GM21423 (cell line): ENCODE measurements around the gene RNF220.
"Not testable (repeated sequence)": the region's sequence is repeated elsewhere in the genome, so short reads cannot be mapped to it uniquely, and the experiment has no call there.

Experiments
- ATAC-seq: cut with Tn5 transposase; IDR thresholded peaks from one replicate; pipeline ENCODE4 v1.9.1; 2021; ENCODE audit warnings: mild to moderate bottlenecking, moderate library complexity; ENCODE audit not compliant: unreplicated experiment

Gene RNF220

DNA sequence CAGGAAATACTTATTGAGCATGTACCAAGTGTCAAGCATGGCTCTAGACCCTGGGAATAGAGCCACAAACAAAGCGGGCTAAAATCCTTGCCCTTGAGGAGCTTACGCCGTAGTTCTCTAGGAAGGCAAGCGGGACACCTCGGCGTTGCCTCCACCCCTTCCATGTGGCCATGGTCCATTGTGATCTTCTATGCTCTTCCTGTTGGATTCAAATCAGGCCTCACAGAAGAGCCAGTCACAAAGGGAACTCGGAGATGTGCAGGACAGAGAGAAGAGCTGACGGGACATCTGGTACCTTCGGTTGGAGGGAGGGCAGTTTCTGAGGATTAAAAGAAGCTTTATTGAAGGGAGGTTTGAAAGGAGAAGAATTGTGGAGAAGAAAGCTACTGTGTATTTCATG lies 139.9 kb downstream of the RNF220 start:
- ATAC-seq = no peak

DNA sequence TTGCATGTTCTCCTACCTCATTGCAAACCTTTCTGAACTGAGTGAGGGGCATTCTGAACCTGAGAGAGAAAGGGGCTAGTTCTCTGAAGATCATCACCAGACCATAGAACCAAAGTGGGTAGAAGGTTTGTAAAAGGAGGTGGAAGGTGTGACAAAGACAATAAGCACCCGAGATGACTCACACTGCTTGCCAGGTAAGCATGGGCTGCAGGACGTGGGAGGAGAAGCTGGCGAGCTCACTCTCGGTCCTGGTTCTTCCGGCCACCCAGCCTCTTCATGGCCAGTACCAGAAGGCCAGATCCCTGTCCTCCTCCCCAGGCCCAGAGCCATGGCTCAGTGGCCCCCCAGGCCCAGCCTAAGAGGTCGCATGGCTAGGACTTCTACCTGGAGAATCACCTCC lies 140.9 kb downstream of the RNF220 start:
- ATAC-seq = no peak

DNA sequence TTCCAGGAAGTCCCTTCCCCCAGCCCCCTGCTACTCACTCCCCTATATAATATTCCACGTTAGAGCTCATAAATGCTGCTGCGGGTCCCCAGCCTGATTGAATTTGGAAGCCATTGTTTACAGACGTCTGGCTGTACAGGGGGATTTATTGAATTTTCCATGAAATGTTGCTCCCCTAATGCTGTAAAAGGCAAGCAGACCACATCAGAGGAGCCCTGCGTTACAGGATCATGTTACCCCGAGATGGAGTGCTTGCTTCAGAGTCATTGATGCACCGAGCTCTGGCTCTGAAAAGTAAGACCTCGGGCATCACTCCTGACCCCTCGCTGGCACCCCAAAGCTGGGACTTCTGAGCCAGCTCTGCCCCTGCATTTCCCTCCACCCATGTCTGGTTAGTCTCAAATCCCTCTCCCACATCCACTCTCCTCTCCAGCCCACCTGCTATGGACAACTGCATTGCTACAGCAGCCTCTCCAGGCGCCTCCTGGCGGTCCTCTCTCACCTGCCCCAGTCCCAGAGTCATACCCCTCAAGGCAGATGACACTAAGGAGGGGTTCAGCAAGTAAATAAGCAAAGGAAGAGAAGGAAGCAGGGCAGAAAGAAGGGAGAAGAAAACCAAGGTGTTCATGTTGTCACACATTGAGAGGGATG lies 141.5 kb downstream of the RNF220 start:
- ATAC-seq = no peak

GRCh38 chr1:44547361-44547760 lies 142.3 kb downstream of the RNF220 start:
- ATAC-seq = no peak

DNA sequence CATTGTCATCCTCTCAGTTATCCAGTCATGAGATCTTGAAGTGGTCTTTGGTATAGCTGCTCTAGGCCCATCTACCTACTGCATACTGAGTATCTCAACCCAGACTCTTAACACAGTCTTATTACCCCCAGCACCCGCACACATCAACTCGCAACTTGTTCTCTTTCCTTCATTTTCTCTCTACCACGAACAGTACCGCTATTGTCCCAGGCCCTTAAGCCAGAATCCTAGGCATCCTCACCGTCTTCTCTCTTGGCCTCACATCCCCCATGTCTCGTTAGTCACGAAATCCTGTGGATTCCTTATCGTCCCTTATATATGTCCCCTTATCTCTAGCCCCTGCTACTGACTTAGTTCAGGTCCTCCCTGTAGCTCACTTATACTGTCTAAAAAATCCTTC lies 142.8 kb downstream of the RNF220 start:
- no peak for ATAC-seq

DNA sequence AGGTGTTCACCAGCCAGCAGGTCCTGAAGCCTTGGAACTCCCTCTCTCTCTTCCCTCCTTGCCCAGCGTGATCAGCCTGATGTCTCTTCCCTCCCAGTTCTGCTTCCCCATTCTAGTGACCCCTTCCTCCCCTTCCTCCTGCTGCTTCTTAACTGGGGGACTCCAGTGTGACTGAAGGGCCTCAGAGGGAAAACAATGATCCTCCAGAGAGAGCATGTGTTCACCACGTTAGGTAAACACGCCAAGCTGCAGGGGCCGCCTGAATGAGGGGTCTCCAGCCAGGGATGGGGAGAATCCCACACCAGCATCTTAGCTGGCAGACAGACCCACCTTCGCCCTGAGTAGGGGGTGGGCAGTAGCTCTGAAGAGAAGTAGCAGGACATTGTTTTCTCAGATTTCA lies 144.5 kb downstream of the RNF220 start:
- ATAC-seq = no peak

GRCh38 chr1:44553127-44553758 lies 148.2 kb downstream of the RNF220 start:
- no peak for ATAC-seq

DNA sequence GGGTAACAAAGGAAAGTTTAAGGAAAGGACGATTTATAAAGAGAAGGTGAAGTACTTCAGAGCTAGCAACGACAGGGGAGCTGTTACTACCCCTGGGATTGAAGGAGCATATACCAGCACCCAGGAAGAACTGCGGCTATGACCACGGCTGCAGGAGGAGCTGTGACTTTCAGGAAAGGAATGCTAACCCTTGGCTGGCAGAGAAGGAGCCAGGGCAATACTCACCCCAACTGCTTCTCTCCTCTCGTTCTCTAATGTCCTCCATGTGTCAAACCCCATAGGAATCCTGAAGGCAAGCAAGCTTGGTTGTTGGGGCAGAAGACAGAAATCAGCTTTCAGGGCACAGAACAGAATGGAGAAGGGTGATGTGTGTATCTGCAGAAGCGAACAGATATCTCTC lies 148.7 kb downstream of the RNF220 start:
- no peak for ATAC-seq

DNA sequence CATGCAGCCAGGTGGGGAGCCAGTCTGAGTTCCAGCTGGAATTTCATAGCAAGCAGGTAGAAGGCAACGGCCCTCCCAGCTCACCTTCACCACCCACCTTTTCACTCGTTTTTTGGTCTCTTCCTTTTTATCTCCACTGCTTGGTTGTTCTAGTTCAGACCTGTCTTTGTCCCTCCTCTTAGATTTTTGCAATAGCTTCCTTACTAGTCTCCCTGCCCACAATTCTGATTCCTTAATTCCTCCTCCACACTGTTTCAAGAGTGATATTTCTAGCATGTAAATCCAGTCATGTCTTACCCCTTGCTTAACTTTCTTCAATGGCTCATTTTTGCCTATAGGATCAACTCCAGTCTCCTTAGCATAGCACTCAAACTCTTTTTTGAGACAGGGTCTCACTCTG lies 149.7 kb downstream of the RNF220 start:
- no peak for ATAC-seq

DNA sequence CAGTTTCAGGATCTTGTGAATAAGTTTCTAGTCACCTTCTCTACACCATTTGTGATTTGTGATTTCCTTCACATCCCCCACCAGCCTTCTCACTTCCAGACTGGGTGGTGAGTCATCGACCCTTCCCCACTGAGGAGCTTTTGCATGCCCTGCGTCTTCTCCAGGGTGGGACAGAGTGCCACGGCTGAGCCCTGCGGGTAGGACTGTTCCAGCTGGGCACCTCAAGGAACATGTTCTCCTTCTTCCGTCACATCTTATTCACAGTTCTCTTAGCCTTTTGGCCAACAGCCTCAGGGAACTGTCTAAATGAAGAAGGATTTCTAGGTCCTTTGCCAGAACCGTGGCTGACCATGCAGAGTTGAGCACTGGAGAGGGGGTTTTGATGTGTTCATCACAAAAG lies 152.7 kb downstream of the RNF220 start:
- no peak for ATAC-seq

DNA sequence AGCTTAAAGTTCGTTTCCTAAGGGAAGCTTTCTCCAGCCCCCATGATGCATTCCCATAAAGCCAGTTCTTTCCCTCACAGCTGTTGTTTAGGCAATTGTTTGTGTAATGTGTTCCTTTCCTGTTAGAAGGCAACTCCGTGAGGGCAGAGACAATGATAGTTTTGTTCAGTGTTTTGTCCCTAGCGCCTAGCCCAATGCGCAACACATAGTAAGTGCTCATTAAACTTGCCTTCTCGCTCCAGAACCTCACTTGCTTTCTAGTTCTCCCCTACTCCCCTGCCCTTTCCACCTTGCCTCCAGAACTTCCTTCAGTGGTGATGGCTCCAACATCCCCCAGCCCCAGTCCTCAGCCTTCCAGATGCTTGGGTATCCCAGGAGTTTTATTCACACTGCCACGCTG lies 153.8 kb downstream of the RNF220 start:
- ATAC-seq = no peak

- no peak for ATAC-seq
Observed at GRCh38 chr1:44559330-44559729, 154.3 kb downstream of the RNF220 start.

DNA sequence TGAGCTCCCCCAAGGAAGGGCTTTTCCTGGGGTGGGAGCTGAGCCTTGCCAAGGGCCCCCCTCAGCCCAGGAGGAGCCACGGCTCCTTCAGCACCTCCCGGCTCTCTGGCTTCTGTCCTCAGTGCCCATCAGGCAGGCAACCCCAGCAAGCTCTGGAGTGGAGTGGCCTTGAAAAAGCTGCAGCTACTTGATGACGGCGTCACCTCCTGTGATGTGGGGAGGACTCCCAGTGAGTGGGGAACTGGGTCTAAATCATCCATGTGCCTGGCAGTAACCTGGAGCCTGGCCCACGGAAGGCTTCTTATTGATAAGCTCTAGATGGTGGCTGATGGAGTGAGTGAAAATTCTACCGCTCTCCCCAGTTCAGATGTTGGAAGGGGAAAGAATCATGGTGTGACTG lies 154.9 kb downstream of the RNF220 start:
- ATAC-seq = no peak

GRCh38 chr1:44560696-44561095 lies 155.6 kb downstream of the RNF220 start:
- not testable (repeated sequence) for ATAC-seq

DNA sequence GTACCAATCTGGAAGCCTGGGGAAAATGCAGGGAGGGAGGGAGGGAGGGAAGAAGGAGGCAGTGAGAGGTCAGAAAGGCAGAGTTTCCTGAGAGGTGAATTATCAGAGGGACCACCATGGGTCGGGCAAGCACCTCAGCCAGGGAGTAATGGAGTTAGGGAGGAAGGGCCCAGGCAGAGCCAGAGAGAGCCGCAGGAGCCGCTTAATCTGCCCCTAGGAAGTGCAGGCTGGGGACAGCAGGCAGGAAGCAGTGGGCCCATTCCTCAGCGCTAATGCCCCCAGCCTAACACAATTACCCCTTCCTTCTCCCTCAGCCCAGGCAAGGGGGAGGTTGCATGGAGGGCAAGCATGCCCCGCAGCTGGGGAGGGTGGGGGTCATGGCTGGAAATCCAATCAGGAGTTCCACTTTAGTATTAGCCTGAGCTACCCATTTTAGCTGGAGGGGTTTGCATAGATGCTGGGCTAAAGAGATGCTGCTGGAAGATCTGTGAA lies 160.2 kb downstream of the RNF220 start:
- ATAC-seq = no peak

DNA sequence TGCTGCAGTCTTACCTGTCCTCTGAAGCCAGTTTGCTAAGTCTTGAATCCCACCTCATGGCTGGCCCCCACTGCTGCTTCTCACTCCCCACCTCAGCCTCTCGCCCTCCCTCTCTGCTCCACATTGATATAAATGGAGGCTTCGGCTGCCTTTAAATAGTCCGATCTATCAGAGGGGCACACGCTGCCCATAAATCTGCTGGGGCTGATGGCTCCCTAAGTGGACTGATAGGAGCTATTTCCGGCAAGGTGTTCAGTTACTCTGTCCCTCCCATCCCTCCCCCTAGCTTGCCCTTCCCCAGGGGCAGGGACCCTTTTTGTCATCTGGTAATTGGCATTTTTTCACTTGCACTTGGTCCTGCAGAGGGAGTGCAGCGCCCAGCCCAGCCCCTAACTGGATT lies 160.8 kb downstream of the RNF220 start:
- no peak for ATAC-seq

GRCh38 chr1:44566281-44567046 lies 161.4 kb downstream of the RNF220 start:
- ATAC-seq = no peak

- ATAC-seq = no peak
Observed at GRCh38 chr1:44568128-44568900, 163.3 kb downstream of the RNF220 start.

- no peak for ATAC-seq
Observed at GRCh38 chr1:44569491-44569890, 164.4 kb downstream of the RNF220 start.

DNA sequence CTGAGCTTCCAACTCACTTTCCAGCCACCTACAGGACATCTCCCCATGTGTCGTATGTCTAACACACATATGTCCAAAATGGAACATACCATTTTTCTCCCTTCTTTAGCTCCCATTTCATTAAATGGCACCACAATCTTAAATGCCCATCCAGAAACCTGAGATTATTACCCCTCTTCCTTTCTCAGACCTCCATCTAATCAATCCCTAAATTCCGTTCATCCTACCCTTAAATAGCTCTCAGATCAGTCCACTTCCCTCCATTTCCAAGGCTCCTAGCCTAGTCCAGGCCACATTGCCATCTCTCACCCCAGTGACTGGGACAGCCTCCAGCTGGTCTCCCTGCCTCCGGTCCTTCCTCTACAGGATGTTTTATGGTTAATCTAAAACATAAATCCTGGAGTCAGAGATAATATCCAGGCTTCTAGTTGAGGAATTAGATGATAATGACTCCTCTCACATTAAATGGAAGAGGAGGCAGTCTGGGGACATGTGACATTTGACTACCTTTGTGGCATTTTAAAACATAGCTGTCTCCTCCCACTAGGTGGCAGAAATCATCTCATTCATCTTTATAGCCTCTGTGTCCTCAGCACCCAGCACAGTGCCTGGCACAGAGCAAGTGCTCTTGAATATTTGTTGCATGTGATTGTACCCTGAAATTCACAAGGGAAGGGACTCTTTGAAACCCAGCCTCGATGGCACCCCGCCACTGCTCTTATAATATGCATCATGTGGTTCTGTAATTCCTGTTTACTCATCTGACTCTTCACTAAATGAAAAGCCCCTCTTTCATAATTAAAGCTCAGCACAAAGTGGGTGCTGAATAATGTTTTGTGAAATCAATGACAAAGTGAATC lies 166.9 kb downstream of the RNF220 start:
- no peak for ATAC-seq

DNA sequence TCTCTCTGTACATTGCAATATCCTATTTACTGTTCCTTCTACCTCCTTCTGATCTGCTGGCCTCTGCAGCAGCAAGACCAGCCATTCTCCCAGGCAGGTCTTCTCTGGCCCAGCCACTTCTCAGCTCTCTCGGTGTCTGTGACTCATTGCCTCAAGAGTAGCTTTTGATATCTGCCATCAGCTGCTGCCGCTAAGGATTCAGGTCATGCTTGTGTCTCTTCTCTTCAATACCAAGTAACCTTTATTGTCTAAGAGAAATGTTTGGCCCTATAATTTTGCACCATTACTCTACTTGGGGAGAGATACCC lies 167.5 kb downstream of the RNF220 start:
- no peak for ATAC-seq
